GM15510 (cell line): ENCODE data around the gene TTC27.

ENCODE experiments used
- POLR2A ChIP-seq: IDR thresholded peaks from 3 replicates; pipeline ENCODE4 v1.6.1; 2011; ENCODE audit warnings: borderline replicate concordance; ENCODE audit not compliant: insufficient read length; ENCODE audit errors: extremely low read depth

Gene TTC27

GRCh38 chr2:32825291-32825712 lies 197.5 kb downstream of the TTC27 start:
- TF ChIP-seq POLR2A, result no peak

GRCh38 chr2:32830196-32830595 lies 202.3 kb downstream of the TTC27 start:
- TF ChIP-seq POLR2A, result no peak

GRCh38 chr2:32832821-32833220 lies 205.0 kb downstream of the TTC27 start:
- TF ChIP-seq POLR2A, result no peak

GRCh38 chr2:32833709-32834108 lies 205.9 kb downstream of the TTC27 start:
- no peak for TF ChIP-seq POLR2A

GRCh38 chr2:32835148-32835547 lies 207.3 kb downstream of the TTC27 start:
- TF ChIP-seq POLR2A, result no peak

- TF ChIP-seq POLR2A, result no peak
These were observed 209.1 kb downstream of the TTC27 start for GRCh38 chr2:32836933-32837332.

GRCh38 chr2:32838418-32838817 lies 210.6 kb downstream of the TTC27 start:
- no peak for TF ChIP-seq POLR2A

- no peak for TF ChIP-seq POLR2A
These were observed 211.1 kb downstream of the TTC27 start for GRCh38 chr2:32838949-32839348.

GRCh38 chr2:32841931-32842898 lies 214.4 kb downstream of the TTC27 start:
- no peak for TF ChIP-seq POLR2A

GRCh38 chr2:32843699-32844098 lies 215.8 kb downstream of the TTC27 start:
- TF ChIP-seq POLR2A, result no peak

GRCh38 chr2:32844253-32844652 lies 216.4 kb downstream of the TTC27 start:
- no peak for TF ChIP-seq POLR2A

- no peak for TF ChIP-seq POLR2A
These were observed 219.9 kb downstream of the TTC27 start for GRCh38 chr2:32847734-32848133.

GRCh38 chr2:32849456-32850194 lies 221.8 kb downstream of the TTC27 start:
- TF ChIP-seq POLR2A, result no peak

- TF ChIP-seq POLR2A, result no peak
These were observed 224.1 kb downstream of the TTC27 start for GRCh38 chr2:32851777-32852439.

- no peak for TF ChIP-seq POLR2A
These were observed 225.0 kb downstream of the TTC27 start for GRCh38 chr2:32852856-32853255.
